Activated CD4-positive, alpha-beta memory T cell treated with anti-CD3 and anti-CD28 coated beads, Interleukin-2, amount 10 ng/mL, durations not matched to agents 7 days and 5 days (primary cell): ENCODE data around the gene TCF7L1. TPM values are rescaled to one million over a fixed set of nuclear protein-coding genes. Genes with fewer than 3 reads are reported as not detected.
A peak's percentile ranks its signal among the peaks of the same experiment; 100 is the strongest.

Source experiments
- CTCF ChIA-PET: fragments of 350-600 bp; sonication (Branson Sonifier 250); formaldehyde crosslinking; loops from one replicate; lab custom pipeline; 2021; ENCODE audit warnings: antibody characterized with exemption, inconsistent platforms; lab: Charles Lee
- POLR2A ChIA-PET: fragments of 350-600 bp; sonication (Branson Sonifier 250); formaldehyde crosslinking; loops from one replicate; lab custom pipeline; 2021; ENCODE audit warnings: antibody characterized with exemption; lab: Charles Lee
- DNase-seq: peaks from one replicate; pipeline ENCODE4 v3.0.0-alpha.2; 2020
- H3K27ac Mint-ChIP-seq: one replicate; pipeline ENCODE4 v1.8.0; 2021; ENCODE audit warnings: mild to moderate bottlenecking, mixed read lengths
- H3K27me3 Mint-ChIP-seq: one replicate; pipeline ENCODE4 v1.8.0; 2021; ENCODE audit warnings: mixed read lengths
- H3K36me3 Mint-ChIP-seq: one replicate; pipeline ENCODE4 v1.8.0; 2021; ENCODE audit warnings: low read depth, mixed read lengths
- H3K4me1 Mint-ChIP-seq: one replicate; pipeline ENCODE4 v1.8.0; 2021; ENCODE audit warnings: mixed read lengths
- H3K4me3 Mint-ChIP-seq: one replicate; pipeline ENCODE4 v1.8.0; 2021; ENCODE audit warnings: mild to moderate bottlenecking, mixed read lengths
- H3K9me3 Mint-ChIP-seq: one replicate; pipeline ENCODE4 v1.8.0; 2021; ENCODE audit warnings: mixed read lengths
- total RNA-seq, 2 experiments: library from RNA; stranded (reverse); gene quantifications; one replicate each; pipeline ENCODE4 v1.2.3, GENCODE V29; 2021

Gene TCF7L1
- total RNA-seq, 2 experiments from 2014 or later: 0.08 TPM; not detected in 1

DNA sequence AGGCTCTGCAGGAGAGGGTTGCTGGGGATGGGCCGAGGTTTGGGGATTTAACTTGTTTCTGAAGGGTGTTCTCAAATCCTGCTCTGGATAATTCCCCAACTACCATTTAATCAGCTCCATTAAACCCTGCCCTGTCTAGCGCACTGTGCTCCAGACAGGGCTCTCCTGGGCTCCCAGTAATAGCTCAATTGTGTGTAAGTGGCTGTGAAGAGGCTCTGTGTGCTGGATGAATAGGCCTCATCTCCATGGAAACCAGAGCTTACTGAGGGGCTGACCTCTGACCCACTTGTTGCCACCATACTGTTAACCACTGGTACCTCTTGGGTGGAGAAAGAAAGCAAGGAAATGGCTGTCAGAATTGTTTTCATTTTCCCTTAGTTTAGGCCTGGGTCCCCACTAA lies 101.7 kb downstream of the TCF7L1 start:
- no peak for DNase-seq
- POLR2A ChIA-PET: no interaction called here
- no peak overlapping the region for H3K27ac Mint-ChIP-seq
- no peaks in the 10 kb centered on the region for H3K9me3 Mint-ChIP-seq
- H3K4me1 Mint-ChIP-seq: no peaks in the 10 kb centered on the region
- H3K4me3 Mint-ChIP-seq: no peak overlapping the region
- CTCF ChIA-PET: no interaction called here
- peaks cover 19% of the 10 kb centered on the region for H3K27me3 Mint-ChIP-seq
- no peaks in the 10 kb centered on the region for H3K36me3 Mint-ChIP-seq

GRCh38 chr2:85235281-85235680 lies 102.1 kb downstream of the TCF7L1 start:
- Mint-ChIP-seq H3K36me3 (no peaks in the 10 kb centered on the region), H3K4me1 (no peaks in the 10 kb centered on the region), H3K27ac (no peak overlapping the region), H3K27me3 (peaks cover 23% of the 10 kb centered on the region), H3K9me3 (no peaks in the 10 kb centered on the region), H3K4me3 (no peak overlapping the region)
- CTCF ChIA-PET: no interaction called here
- POLR2A ChIA-PET: no interaction called here
- no peak for DNase-seq

DNA sequence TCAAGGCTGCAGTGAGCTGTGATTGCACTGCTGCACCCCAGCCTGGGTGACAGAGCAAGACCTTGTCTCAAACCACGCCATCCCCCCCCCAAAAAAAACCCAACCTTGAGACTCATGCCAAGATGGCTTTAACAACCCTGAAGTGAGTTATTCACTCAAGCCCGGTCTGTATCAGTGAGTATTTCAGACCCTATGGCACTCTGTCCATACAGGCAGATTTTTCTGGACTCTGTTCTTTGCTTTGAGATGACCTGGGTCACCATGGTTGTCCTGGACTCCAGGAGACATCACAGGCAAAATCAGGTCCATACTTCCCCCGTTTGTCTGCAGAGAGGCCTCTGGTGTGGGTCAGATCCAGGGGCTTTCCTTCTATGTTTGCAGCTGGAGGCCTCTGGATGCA lies 102.9 kb downstream of the TCF7L1 start:
- H3K4me1 Mint-ChIP-seq: peaks cover 3% of the 10 kb centered on the region
- no peak overlapping the region for H3K4me3 Mint-ChIP-seq
- ChIA-PET POLR2A (no interaction called here), CTCF (no interaction called here)
- H3K36me3 Mint-ChIP-seq: no peaks in the 10 kb centered on the region
- H3K9me3 Mint-ChIP-seq: no peaks in the 10 kb centered on the region
- DNase-seq: no peak
- peaks cover 23% of the 10 kb centered on the region for H3K27me3 Mint-ChIP-seq
- H3K27ac Mint-ChIP-seq: no peak overlapping the region

- no peak for DNase-seq
- POLR2A ChIA-PET: no interaction called here
- Mint-ChIP-seq H3K27me3 (peaks cover 13% of the 10 kb centered on the region), H3K27ac (no peak overlapping the region), H3K4me1 (peaks cover 4% of the 10 kb centered on the region), H3K36me3 (no peaks in the 10 kb centered on the region), H3K4me3 (no peak overlapping the region), H3K9me3 (no peaks in the 10 kb centered on the region)
- CTCF ChIA-PET: no interaction called here
Observed at GRCh38 chr2:85237849-85238565, 104.8 kb downstream of the TCF7L1 start.

DNA sequence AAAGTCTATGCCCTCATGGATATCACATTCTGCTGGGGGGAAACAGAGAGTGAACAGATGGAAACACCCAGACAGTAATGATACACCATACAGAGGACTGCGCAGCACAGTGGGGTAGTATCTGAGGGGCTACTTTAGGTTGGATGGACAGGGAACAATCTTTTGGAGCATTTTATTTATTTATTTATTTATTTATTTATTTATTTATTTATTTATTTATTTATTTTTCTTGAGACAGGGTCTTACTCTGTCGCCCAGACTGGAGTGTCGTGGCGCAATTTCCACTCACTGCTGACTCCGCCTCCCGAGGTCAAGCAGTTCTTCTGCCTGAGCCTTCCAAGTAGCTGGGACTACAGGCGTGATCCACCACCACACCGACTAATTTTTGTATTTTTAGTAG lies 105.4 kb downstream of the TCF7L1 start:
- CTCF ChIA-PET: no interaction called here

DNA sequence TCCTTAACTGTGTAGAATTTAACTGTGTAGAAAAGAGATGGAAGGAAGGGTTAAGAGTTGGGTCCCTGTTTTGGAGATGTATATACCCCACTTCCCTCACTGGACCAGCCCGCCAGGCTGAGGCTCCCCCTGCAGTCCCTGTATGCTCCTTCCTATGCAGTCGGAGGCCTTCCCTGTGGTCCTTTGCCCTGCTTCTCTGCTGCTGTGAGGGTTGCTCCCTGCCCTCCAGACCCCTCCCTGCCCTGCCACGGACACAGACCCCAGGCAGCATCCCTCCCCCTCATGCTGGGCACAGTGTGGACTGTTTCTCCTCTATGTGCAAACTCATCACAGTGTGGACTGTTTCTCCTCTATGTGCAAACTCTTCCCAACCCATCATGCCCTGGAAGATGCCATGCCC lies 105.9 kb downstream of the TCF7L1 start:
- DNase-seq: no peak
- Mint-ChIP-seq H3K27me3 (peaks cover 13% of the 10 kb centered on the region), H3K4me1 (peaks cover 4% of the 10 kb centered on the region), H3K9me3 (no peaks in the 10 kb centered on the region), H3K27ac (no peak overlapping the region), H3K36me3 (no peaks in the 10 kb centered on the region), H3K4me3 (no peak overlapping the region)
- CTCF ChIA-PET: no interaction called here
- POLR2A ChIA-PET: no interaction called here

More for the DNA sequence above, 105.4 kb downstream of the TCF7L1 start:
- Mint-ChIP-seq H3K9me3 (no peaks in the 10 kb centered on the region), H3K27me3 (peaks cover 12% of the 10 kb centered on the region), H3K4me1 (peaks cover 4% of the 10 kb centered on the region), H3K36me3 (no peaks in the 10 kb centered on the region), H3K4me3 (no peak overlapping the region), H3K27ac (no peak overlapping the region)
- POLR2A ChIA-PET: no interaction called here
- no peak for DNase-seq

DNA sequence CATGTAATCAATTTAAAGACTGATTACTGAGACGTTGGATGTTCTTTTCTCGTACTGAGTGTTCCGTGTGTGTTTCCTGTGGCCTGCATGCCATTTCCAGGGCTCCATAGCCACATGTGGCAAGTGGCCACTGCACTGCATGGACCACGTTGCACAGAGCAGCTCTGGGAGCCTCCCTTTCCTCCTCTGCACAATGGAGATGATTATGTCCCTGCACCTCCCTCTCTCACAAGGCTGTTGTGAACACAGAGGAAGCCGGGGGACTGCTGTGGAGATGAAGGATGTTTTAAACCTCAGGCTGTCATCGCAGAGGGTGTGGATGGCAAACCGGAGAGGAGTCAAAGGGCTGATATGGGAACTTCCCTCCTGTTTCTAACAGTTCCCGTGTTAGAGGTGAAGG lies 106.9 kb downstream of the TCF7L1 start:
- H3K9me3 Mint-ChIP-seq: no peaks in the 10 kb centered on the region
- no peak overlapping the region for H3K27ac Mint-ChIP-seq
- H3K4me1 Mint-ChIP-seq: peaks cover 4% of the 10 kb centered on the region
- CTCF ChIA-PET: no interaction called here
- no peak overlapping the region for H3K4me3 Mint-ChIP-seq
- DNase-seq: no peak
- H3K27me3 Mint-ChIP-seq: peaks cover 19% of the 10 kb centered on the region
- POLR2A ChIA-PET: no interaction called here
- no peaks in the 10 kb centered on the region for H3K36me3 Mint-ChIP-seq

GRCh38 chr2:85242321-85242720 lies 109.1 kb downstream of the TCF7L1 start:
- ChIA-PET POLR2A (no interaction called here), CTCF (no interaction called here)
- no peaks in the 10 kb centered on the region for H3K36me3 Mint-ChIP-seq
- H3K4me3 Mint-ChIP-seq: no peak overlapping the region
- H3K27me3 Mint-ChIP-seq: peaks cover 25% of the 10 kb centered on the region
- H3K27ac Mint-ChIP-seq: no peak overlapping the region
- DNase-seq: no peak
- no peaks in the 10 kb centered on the region for H3K9me3 Mint-ChIP-seq
- peaks cover 4% of the 10 kb centered on the region for H3K4me1 Mint-ChIP-seq

GRCh38 chr2:85243101-85244072 lies 110.2 kb downstream of the TCF7L1 start:
- peak; percentile 31 for DNase-seq
- Mint-ChIP-seq H3K27ac (no peak overlapping the region), H3K27me3 (peaks cover 24% of the 10 kb centered on the region), H3K4me3 (no peak overlapping the region), H3K36me3 (no peaks in the 10 kb centered on the region), H3K9me3 (no peaks in the 10 kb centered on the region), H3K4me1 (peaks cover 4% of the 10 kb centered on the region)
- POLR2A ChIA-PET: no interaction called here
- CTCF ChIA-PET: no interaction called here

- H3K9me3 Mint-ChIP-seq: no peaks in the 10 kb centered on the region
- peaks cover 19% of the 10 kb centered on the region for H3K27me3 Mint-ChIP-seq
- ChIA-PET CTCF (no interaction called here), POLR2A (no interaction called here)
- DNase-seq: no peak
- peaks cover 4% of the 10 kb centered on the region for H3K4me1 Mint-ChIP-seq
- H3K27ac Mint-ChIP-seq: no peak overlapping the region
- H3K36me3 Mint-ChIP-seq: no peaks in the 10 kb centered on the region
- no peak overlapping the region for H3K4me3 Mint-ChIP-seq
Observed at GRCh38 chr2:85244828-85245227, 111.6 kb downstream of the TCF7L1 start.

DNA sequence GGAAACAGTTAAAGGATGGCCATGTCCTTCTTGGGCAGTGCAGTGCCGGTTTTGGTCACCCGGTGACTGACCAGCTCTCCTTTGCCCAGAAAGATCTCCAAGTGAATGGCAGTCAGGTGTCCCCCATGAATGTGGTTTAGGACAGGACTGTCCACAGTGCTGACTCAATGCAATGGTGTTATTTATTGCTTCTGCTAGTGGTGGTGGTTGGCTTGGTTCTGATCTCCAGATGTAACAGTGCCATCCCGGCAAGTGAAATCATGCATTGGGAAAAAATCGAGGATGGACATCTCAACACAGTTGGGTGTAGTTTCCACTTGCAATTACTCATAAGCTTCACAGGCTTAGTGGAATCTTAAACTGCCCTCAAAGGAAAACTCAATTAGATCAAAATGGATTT lies 112.7 kb downstream of the TCF7L1 start:
- Mint-ChIP-seq H3K27ac (no peak overlapping the region), H3K27me3 (peaks cover 15% of the 10 kb centered on the region), H3K4me3 (no peak overlapping the region), H3K9me3 (no peaks in the 10 kb centered on the region), H3K36me3 (no peaks in the 10 kb centered on the region), H3K4me1 (peaks cover 3% of the 10 kb centered on the region)
- POLR2A ChIA-PET: no interaction called here
- CTCF ChIA-PET: interaction anchor here (0.8 to 2.5 kb wide), 2 partner anchors 12 to 179 kb away, joined by 3 to 10 read pairs; no protein-coding TSS in a partner anchor
- DNase-seq: no peak

GRCh38 chr2:85246348-85246747 lies 113.2 kb downstream of the TCF7L1 start:
- no peaks in the 10 kb centered on the region for H3K4me1 Mint-ChIP-seq
- no peaks in the 10 kb centered on the region for H3K36me3 Mint-ChIP-seq
- H3K27ac Mint-ChIP-seq: no peak overlapping the region
- ChIA-PET CTCF (interaction anchor here (0.8 to 2.5 kb wide), 2 partner anchors 11 to 180 kb away, joined by 3 to 10 read pairs; no protein-coding TSS in a partner anchor), POLR2A (no interaction called here)
- DNase-seq: no peak
- H3K27me3 Mint-ChIP-seq: peaks cover 15% of the 10 kb centered on the region
- H3K9me3 Mint-ChIP-seq: no peaks in the 10 kb centered on the region
- no peak overlapping the region for H3K4me3 Mint-ChIP-seq

GRCh38 chr2:85247610-85248009 lies 114.4 kb downstream of the TCF7L1 start:
- no peak overlapping the region for H3K4me3 Mint-ChIP-seq
- no peak overlapping the region for H3K27ac Mint-ChIP-seq
- POLR2A ChIA-PET: no interaction called here
- peaks cover 15% of the 10 kb centered on the region for H3K27me3 Mint-ChIP-seq
- no peak for DNase-seq
- no peaks in the 10 kb centered on the region for H3K36me3 Mint-ChIP-seq
- no peaks in the 10 kb centered on the region for H3K9me3 Mint-ChIP-seq
- H3K4me1 Mint-ChIP-seq: no peaks in the 10 kb centered on the region
- CTCF ChIA-PET: interaction anchor here (2.5 kb wide), 1 partner anchor 10 kb away, joined by 10 read pairs; no protein-coding TSS in a partner anchor
